Hepatocyte (in vitro differentiated cells): Measurements from ENCODE around the gene ADAMTS20.

ENCODE experiments used
- CTCF ChIP-seq: fragments of 200-600 bp; sonication (generic); IDR thresholded peaks from 2 replicates; pipeline ENCODE4 v1.5.1; 2016; ENCODE audit warnings: antibody characterized with exemption, mild to moderate bottlenecking; ENCODE audit not compliant: poor library complexity
- EZH2 ChIP-seq: fragments of 200-600 bp; sonication (generic); IDR thresholded peaks from 2 replicates; pipeline ENCODE4 v1.6.1; 2016; ENCODE audit warnings: antibody characterized with exemption, mild to moderate bottlenecking, borderline replicate concordance

GRCh38 chr12:43571885-43572284 is 19.9 kb upstream of the ADAMTS20 start:
- no peak for TF ChIP-seq EZH2
- no peak for TF ChIP-seq CTCF
